Mammary epithelial cell (primary cell): ENCODE results near the gene PCBP2.

Experiments
- EZH2 ChIP-seq: IDR thresholded peaks from 2 replicates; pipeline ENCODE4 v1.6.1; 2012; ENCODE audit warnings: low read length, inconsistent platforms, borderline replicate concordance
- TF ChIP-seq, protein P1 (sequence below), 2 donors: IDR thresholded peaks in 1 of 2; conservative IDR thresholded peaks in 1 of 2; 2 replicates each; pipeline ENCODE4 v1.5.1; 2011 to 2012; ENCODE audit warnings: inconsistent platforms in 2 of 2, low read length in 2 of 2, mild to moderate bottlenecking in 2 of 2, control low read depth in 1 of 2, low read depth in 1 of 2; ENCODE audit not compliant: insufficient read depth in 1 of 2; ENCODE audit errors: extremely low read depth in 1 of 2

DNA sequence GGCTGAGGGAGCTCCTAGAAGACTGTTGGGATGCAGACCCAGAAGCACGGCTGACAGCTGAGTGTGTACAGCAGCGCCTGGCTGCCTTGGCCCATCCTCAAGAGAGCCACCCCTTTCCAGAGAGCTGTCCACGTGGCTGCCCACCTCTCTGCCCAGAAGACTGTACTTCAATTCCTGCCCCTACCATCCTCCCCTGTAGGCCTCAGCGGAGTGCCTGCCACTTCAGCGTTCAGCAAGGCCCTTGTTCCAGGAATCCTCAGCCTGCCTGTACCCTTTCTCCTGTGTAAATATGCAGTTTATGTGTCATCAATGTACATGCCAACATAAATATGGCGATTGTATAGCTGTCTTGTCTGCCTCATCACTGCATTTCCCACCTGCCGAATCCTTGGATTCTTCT is 20.7 kb upstream of the PCBP2 start:
- no peak for TF ChIP-seq EZH2
- TF ChIP-seq, protein P1, sequence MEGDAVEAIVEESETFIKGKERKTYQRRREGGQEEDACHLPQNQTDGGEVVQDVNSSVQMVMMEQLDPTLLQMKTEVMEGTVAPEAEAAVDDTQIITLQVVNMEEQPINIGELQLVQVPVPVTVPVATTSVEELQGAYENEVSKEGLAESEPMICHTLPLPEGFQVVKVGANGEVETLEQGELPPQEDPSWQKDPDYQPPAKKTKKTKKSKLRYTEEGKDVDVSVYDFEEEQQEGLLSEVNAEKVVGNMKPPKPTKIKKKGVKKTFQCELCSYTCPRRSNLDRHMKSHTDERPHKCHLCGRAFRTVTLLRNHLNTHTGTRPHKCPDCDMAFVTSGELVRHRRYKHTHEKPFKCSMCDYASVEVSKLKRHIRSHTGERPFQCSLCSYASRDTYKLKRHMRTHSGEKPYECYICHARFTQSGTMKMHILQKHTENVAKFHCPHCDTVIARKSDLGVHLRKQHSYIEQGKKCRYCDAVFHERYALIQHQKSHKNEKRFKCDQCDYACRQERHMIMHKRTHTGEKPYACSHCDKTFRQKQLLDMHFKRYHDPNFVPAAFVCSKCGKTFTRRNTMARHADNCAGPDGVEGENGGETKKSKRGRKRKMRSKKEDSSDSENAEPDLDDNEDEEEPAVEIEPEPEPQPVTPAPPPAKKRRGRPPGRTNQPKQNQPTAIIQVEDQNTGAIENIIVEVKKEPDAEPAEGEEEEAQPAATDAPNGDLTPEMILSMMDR (conservative IDR thresholded peaks at IDR 0.05 in 1 of 2, IDR thresholded peaks at IDR 0.05 in 1 of 2; ENCODE audit: extremely low read depth in 1 of 2, insufficient read depth in 1 of 2, low read depth in 1 of 2, low read length in 2 of 2): no peak
